Measurements from ENCODE around the gene SERPINA7. TPM values are rescaled to one million over a fixed set of nuclear protein-coding genes. Genes with fewer than 3 reads are reported as not detected.

SERPINA7 gene
- not detected for polyA plus RNA-seq (2013, experiment 1 of 4)
- polyA plus RNA-seq (2013, experiment 2 of 4) = not detected
- polyA plus RNA-seq (2013, experiment 3 of 4) = not detected
- polyA plus RNA-seq (2013, experiment 4 of 4) = not detected

- H3K27ac ChIP-seq (ENCODE audit: insufficient read depth, low read depth, low read length, poor library complexity, severe bottlenecking) = no peak within 1 kb of the TSS
- H3K4me1 ChIP-seq (ENCODE audit: control insufficient read depth, insufficient read depth, low read length) = no peaks in the 10 kb centered on the region
- no peaks in the 10 kb centered on the region for H3K9me3 ChIP-seq (ENCODE audit: control insufficient read depth, low read length)
- no peaks in the 10 kb centered on the region for H3K36me3 ChIP-seq (ENCODE audit: control insufficient read depth, insufficient read depth, low read length)
- no peaks in the 10 kb centered on the region for H3K27me3 ChIP-seq (ENCODE audit: control insufficient read depth, insufficient read depth, low read length, poor library complexity, severe bottlenecking)
- H3K4me3 ChIP-seq (ENCODE audit: insufficient read depth, low read depth, low read length) = no peak within 1 kb of the TSS
Observed at GRCh38 chrX:106038625-106039024, at the start of gene SERPINA7. Gene SERPINA7, minus strand, starts transcription at chrX:106038727. Its CDS starts 1,669 bp downstream, at chrX:106037058.

- no peaks in the 10 kb centered on the region for H3K9me3 ChIP-seq (ENCODE audit: control insufficient read depth, low read length)
- H3K4me3 ChIP-seq (ENCODE audit: insufficient read depth, low read depth, low read length) = no peak overlapping the region
- no peaks in the 10 kb centered on the region for H3K27me3 ChIP-seq (ENCODE audit: control insufficient read depth, insufficient read depth, low read length, poor library complexity, severe bottlenecking)
- 95 to 98% methylated on average over 2 to 3 of the region's 3 CpGs for whole genome bisulfite sequencing, 2 experiments
- no peaks in the 10 kb centered on the region for H3K4me1 ChIP-seq (ENCODE audit: control insufficient read depth, insufficient read depth, low read length)
- H3K36me3 ChIP-seq (ENCODE audit: control insufficient read depth, insufficient read depth, low read length) = no peaks in the 10 kb centered on the region
- no peak overlapping the region for H3K27ac ChIP-seq (ENCODE audit: insufficient read depth, low read depth, low read length, poor library complexity, severe bottlenecking)
Observed at GRCh38 chrX:106069048-106069447, 30.5 kb upstream of the SERPINA7 start.

DNA sequence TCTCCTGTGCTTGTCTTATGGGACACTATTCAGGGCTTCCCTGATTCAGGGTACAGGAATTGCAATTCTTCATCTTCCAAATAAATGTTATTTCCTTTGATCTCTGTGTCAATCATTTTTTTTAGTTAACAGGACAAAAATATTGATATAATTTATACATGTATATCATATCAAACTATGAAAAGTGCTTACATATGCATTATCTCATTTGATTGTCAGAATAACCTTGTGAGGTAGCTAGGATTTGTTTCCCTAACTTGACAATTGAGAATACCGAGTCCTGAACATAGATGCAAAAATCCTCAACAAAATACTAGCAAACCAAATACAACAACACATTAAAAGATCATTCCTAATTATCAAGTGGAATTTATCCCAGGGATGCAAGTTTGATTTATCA lies 11.5 kb upstream of the SERPINA7 start:
- H3K4me3 ChIP-seq (ENCODE audit: insufficient read depth, low read depth, low read length) = no peak overlapping the region
- no peaks in the 10 kb centered on the region for H3K9me3 ChIP-seq (ENCODE audit: control insufficient read depth, low read length)
- H3K4me1 ChIP-seq (ENCODE audit: control insufficient read depth, insufficient read depth, low read length) = no peaks in the 10 kb centered on the region
- no peaks in the 10 kb centered on the region for H3K36me3 ChIP-seq (ENCODE audit: control insufficient read depth, insufficient read depth, low read length)
- H3K27me3 ChIP-seq (ENCODE audit: control insufficient read depth, insufficient read depth, low read length, poor library complexity, severe bottlenecking) = no peaks in the 10 kb centered on the region
- H3K27ac ChIP-seq (ENCODE audit: insufficient read depth, low read depth, low read length, poor library complexity, severe bottlenecking) = no peak overlapping the region
- 91% methylated on average over 1 of the region's 1 CpG; no CpG with 5 or more reads in 1 of the 2 experiments for WGBS, 2 experiments

- no peaks in the 10 kb centered on the region for H3K27me3 ChIP-seq (ENCODE audit: control insufficient read depth, insufficient read depth, low read length, poor library complexity, severe bottlenecking)
- no peaks in the 10 kb centered on the region for H3K4me1 ChIP-seq (ENCODE audit: control insufficient read depth, insufficient read depth, low read length)
- 92 to 94% methylated on average over 2 of the region's 2 CpGs for WGBS, 2 experiments
- no peak overlapping the region for H3K4me3 ChIP-seq (ENCODE audit: insufficient read depth, low read depth, low read length)
- no peaks in the 10 kb centered on the region for H3K9me3 ChIP-seq (ENCODE audit: control insufficient read depth, low read length)
- no peak overlapping the region for H3K27ac ChIP-seq (ENCODE audit: insufficient read depth, low read depth, low read length, poor library complexity, severe bottlenecking)
- H3K36me3 ChIP-seq (ENCODE audit: control insufficient read depth, insufficient read depth, low read length) = no peaks in the 10 kb centered on the region
Observed at GRCh38 chrX:106042296-106042695, 3.8 kb upstream of the SERPINA7 start.

- H3K4me1 ChIP-seq (ENCODE audit: control insufficient read depth, insufficient read depth, low read length) = no peaks in the 10 kb centered on the region
- no peaks in the 10 kb centered on the region for H3K27me3 ChIP-seq (ENCODE audit: control insufficient read depth, insufficient read depth, low read length, poor library complexity, severe bottlenecking)
- no peaks in the 10 kb centered on the region for H3K36me3 ChIP-seq (ENCODE audit: control insufficient read depth, insufficient read depth, low read length)
- H3K9me3 ChIP-seq (ENCODE audit: control insufficient read depth, low read length) = no peaks in the 10 kb centered on the region
- H3K4me3 ChIP-seq (ENCODE audit: insufficient read depth, low read depth, low read length) = no peak overlapping the region
- H3K27ac ChIP-seq (ENCODE audit: insufficient read depth, low read depth, low read length, poor library complexity, severe bottlenecking) = no peak overlapping the region
- 81 to 87% methylated on average over 2 to 4 of the region's 4 CpGs for WGBS, 2 experiments
Observed at GRCh38 chrX:106040861-106041260, 2.3 kb upstream of the SERPINA7 start.

DNA sequence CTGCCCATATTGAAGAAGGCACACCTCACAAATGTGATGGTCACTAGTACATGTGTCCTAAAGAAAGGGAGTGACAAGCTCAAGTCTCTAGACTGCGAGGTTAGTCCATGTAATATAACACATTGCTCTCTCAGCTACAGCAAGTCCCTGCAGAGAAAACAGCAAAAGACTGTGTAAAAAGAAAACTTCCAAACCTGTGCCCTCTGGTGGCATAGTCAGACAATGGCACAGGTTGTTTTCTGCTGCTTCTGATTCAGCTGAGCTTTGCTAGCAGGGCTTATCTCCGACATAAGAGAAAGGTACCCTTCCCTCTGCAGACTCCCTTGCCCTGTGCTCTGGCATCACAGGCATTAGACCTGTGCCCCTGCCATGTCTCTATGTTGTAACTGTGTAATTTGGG lies 1.4 kb upstream of the SERPINA7 start:
- Histone ChIP-seq H3K4me3 (ENCODE audit: insufficient read depth, low read depth, low read length) (no peak overlapping the region), H3K36me3 (ENCODE audit: control insufficient read depth, insufficient read depth, low read length) (no peaks in the 10 kb centered on the region), H3K9me3 (ENCODE audit: control insufficient read depth, low read length) (no peaks in the 10 kb centered on the region), H3K27ac (ENCODE audit: insufficient read depth, low read depth, low read length, poor library complexity, severe bottlenecking) (no peak overlapping the region), H3K4me1 (ENCODE audit: control insufficient read depth, insufficient read depth, low read length) (no peaks in the 10 kb centered on the region), H3K27me3 (ENCODE audit: control insufficient read depth, insufficient read depth, low read length, poor library complexity, severe bottlenecking) (no peaks in the 10 kb centered on the region)
- WGBS, 2 experiments = 74 to 80% methylated on average over 1 to 2 of the region's 2 CpGs

DNA sequence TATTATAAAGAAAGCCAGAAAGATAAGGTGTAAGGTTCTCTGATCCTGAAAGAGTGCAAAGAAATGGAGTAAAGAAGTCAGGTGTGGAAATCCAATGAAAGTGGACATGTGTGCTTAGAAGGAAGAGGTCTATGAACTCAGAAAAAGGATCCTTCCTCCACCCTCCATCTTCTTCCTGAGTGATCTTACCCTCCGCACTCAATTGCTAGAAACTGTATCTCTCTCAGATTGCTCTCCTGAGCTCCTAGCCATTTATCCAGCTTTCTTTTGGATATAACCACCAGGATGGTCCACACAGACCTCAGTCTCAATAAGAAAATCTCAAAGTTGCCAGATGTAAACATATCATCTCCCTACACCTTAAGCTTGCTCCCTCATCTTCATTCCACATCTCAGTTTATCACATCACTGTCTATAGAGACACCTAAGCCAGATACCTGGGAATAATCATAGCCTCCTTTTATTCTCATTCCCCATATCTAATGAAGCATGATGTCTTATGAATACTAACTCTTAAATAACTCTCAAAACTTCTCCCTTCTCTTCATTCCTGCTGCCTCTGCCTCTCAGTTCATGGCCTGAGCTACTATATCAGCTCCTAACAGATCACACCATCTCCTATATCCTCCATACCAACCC lies 573 bp downstream of the SERPINA7 start:
- Histone ChIP-seq H3K27me3 (ENCODE audit: control insufficient read depth, insufficient read depth, low read length, poor library complexity, severe bottlenecking) (no peaks in the 10 kb centered on the region), H3K4me1 (ENCODE audit: control insufficient read depth, insufficient read depth, low read length) (no peaks in the 10 kb centered on the region), H3K4me3 (ENCODE audit: insufficient read depth, low read depth, low read length) (no peak overlapping the region), H3K27ac (ENCODE audit: insufficient read depth, low read depth, low read length, poor library complexity, severe bottlenecking) (no peak overlapping the region), H3K36me3 (ENCODE audit: control insufficient read depth, insufficient read depth, low read length) (no peaks in the 10 kb centered on the region), H3K9me3 (ENCODE audit: control insufficient read depth, low read length) (no peaks in the 10 kb centered on the region)
- WGBS, 2 experiments = 85 to 87% methylated on average over 1 of the region's 1 CpG

- Histone ChIP-seq H3K9me3 (ENCODE audit: control insufficient read depth, low read length) (no peaks in the 10 kb centered on the region), H3K4me3 (ENCODE audit: insufficient read depth, low read depth, low read length) (no peak overlapping the region), H3K4me1 (ENCODE audit: control insufficient read depth, insufficient read depth, low read length) (no peaks in the 10 kb centered on the region), H3K27ac (ENCODE audit: insufficient read depth, low read depth, low read length, poor library complexity, severe bottlenecking) (no peak overlapping the region), H3K36me3 (ENCODE audit: control insufficient read depth, insufficient read depth, low read length) (no peaks in the 10 kb centered on the region), H3K27me3 (ENCODE audit: control insufficient read depth, insufficient read depth, low read length, poor library complexity, severe bottlenecking) (no peaks in the 10 kb centered on the region)
- WGBS, 2 experiments = 95 to 100% methylated on average over 1 of the region's 1 CpG
Observed at GRCh38 chrX:106036716-106037115, 1.8 kb downstream of the SERPINA7 start.

DNA sequence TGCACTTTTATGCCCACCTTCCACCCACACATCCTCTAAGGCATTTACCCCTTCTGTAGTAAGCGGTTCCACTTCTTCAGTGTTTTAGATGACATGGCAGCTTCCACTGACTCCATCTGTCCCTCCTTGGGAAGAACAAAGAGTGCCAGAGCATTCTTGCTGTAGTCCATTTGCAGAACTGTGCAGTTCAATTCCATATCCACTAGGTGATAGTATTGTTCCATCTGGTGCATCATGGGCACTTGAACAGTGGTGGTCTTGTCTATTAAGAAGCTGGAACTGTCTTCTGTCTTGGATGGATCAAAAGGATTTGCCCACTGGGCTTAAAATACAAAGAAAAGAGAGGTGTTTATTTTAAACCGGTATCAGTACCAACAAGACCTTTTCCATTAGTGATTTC lies 3.5 kb downstream of the SERPINA7 start:
- 93 to 95% methylated on average over 1 of the region's 2 CpGs for WGBS, 2 experiments
- Histone ChIP-seq H3K27me3 (ENCODE audit: control insufficient read depth, insufficient read depth, low read length, poor library complexity, severe bottlenecking) (no peaks in the 10 kb centered on the region), H3K36me3 (ENCODE audit: control insufficient read depth, insufficient read depth, low read length) (no peaks in the 10 kb centered on the region), H3K4me1 (ENCODE audit: control insufficient read depth, insufficient read depth, low read length) (no peaks in the 10 kb centered on the region), H3K9me3 (ENCODE audit: control insufficient read depth, low read length) (no peaks in the 10 kb centered on the region), H3K4me3 (ENCODE audit: insufficient read depth, low read depth, low read length) (no peak overlapping the region), H3K27ac (ENCODE audit: insufficient read depth, low read depth, low read length, poor library complexity, severe bottlenecking) (no peak overlapping the region)

GRCh38 chrX:106023947-106024346 lies 14.6 kb downstream of the SERPINA7 start:
- Histone ChIP-seq H3K27ac (ENCODE audit: insufficient read depth, low read depth, low read length, poor library complexity, severe bottlenecking) (no peak overlapping the region), H3K4me1 (ENCODE audit: control insufficient read depth, insufficient read depth, low read length) (no peaks in the 10 kb centered on the region)
- WGBS, 2 experiments = 88 to 100% methylated on average over 2 to 3 of the region's 4 CpGs

More at GRCh38 chrX:106023947-106024346, 14.6 kb downstream of the SERPINA7 start:
- Histone ChIP-seq H3K9me3 (ENCODE audit: control insufficient read depth, low read length) (no peaks in the 10 kb centered on the region), H3K36me3 (ENCODE audit: control insufficient read depth, insufficient read depth, low read length) (no peaks in the 10 kb centered on the region), H3K27me3 (ENCODE audit: control insufficient read depth, insufficient read depth, low read length, poor library complexity, severe bottlenecking) (no peaks in the 10 kb centered on the region), H3K4me3 (ENCODE audit: insufficient read depth, low read depth, low read length) (no peak overlapping the region)
